ENCODE measurements around the gene EEPD1. TPM values are rescaled to one million over a fixed set of nuclear protein-coding genes. Genes with fewer than 3 reads are reported as not detected.

EEPD1 gene
- total and polyA plus RNA-seq, 8 donors, result 7.1 to 60.5 (median 10.0) TPM

GRCh38 chr7:36272211-36272566 is 119.1 kb downstream of the EEPD1 start:
- intact Hi-C loops (cut with DNase I), result no loop called here
- ATAC-seq (no peak), FAIRE-seq (no peak), DNase-seq (no peak)
- Histone ChIP-seq H3K27me3 (no peaks in the 10 kb centered on the region), H3K4me3 (no peak overlapping the region), H3K9me3 (no peaks in the 10 kb centered on the region), H3K27ac (peak overlapping the region in 3 of 4 donors; percentile 73 to 84 (median 74)), H3K36me3 (no peaks in the 10 kb centered on the region), H3K4me1 (peaks cover 0 to 21% (median 16%) of the 10 kb centered on the region in 3 donors)
- WGBS, 2 donors, result 92 to 93% methylated on average over 2 of the region's 2 CpGs
- TF ChIP-seq, protein P1, sequence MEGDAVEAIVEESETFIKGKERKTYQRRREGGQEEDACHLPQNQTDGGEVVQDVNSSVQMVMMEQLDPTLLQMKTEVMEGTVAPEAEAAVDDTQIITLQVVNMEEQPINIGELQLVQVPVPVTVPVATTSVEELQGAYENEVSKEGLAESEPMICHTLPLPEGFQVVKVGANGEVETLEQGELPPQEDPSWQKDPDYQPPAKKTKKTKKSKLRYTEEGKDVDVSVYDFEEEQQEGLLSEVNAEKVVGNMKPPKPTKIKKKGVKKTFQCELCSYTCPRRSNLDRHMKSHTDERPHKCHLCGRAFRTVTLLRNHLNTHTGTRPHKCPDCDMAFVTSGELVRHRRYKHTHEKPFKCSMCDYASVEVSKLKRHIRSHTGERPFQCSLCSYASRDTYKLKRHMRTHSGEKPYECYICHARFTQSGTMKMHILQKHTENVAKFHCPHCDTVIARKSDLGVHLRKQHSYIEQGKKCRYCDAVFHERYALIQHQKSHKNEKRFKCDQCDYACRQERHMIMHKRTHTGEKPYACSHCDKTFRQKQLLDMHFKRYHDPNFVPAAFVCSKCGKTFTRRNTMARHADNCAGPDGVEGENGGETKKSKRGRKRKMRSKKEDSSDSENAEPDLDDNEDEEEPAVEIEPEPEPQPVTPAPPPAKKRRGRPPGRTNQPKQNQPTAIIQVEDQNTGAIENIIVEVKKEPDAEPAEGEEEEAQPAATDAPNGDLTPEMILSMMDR (IDR thresholded peaks at IDR 0.05), result no peak

- Histone ChIP-seq H3K27me3 (no peaks in the 10 kb centered on the region), H3K4me3 (no peak overlapping the region), H3K27ac (peak overlapping the region; percentile 68 to 84 (median 74)), H3K9me3 (no peaks in the 10 kb centered on the region), H3K36me3 (no peaks in the 10 kb centered on the region), H3K4me1 (peaks cover 0 to 21% (median 17%) of the 10 kb centered on the region in 3 donors)
- DNase-seq (peak in 3 of 6 donors; percentile 66 to 78 (median 74)), FAIRE-seq (no peak), ATAC-seq (peak; percentile 79 to 92 (median 92))
- intact Hi-C loops (cut with DNase I), result no loop called here
- 31 to 37% methylated on average over 15 of the region's 15 CpGs for WGBS, 2 donors
- TF ChIP-seq, protein P1 (IDR thresholded peaks at IDR 0.05), result no peak
Measured at GRCh38 chr7:36272567-36273269, 119.7 kb downstream of the EEPD1 start.

- intact Hi-C loops (cut with DNase I), result no loop called here
- H3K27me3 ChIP-seq, result no peaks in the 10 kb centered on the region
- ATAC-seq (no peak), FAIRE-seq (no peak), DNase-seq (no peak)
- peaks cover 0 to 21% (median 17%) of the 10 kb centered on the region in 3 donors for H3K4me1 ChIP-seq
- 57 to 59% methylated on average over 4 of the region's 4 CpGs for WGBS, 2 donors
- H3K27ac ChIP-seq, result peak overlapping the region; percentile 68 to 84 (median 74)
- no peaks in the 10 kb centered on the region for H3K36me3 ChIP-seq
- TF ChIP-seq, protein P1 (IDR thresholded peaks at IDR 0.05), result no peak
- no peak overlapping the region for H3K4me3 ChIP-seq
- no peaks in the 10 kb centered on the region for H3K9me3 ChIP-seq
Measured at GRCh38 chr7:36273836-36274235, 120.8 kb downstream of the EEPD1 start.

GRCh38 chr7:36275735-36276284 is 122.8 kb downstream of the EEPD1 start:
- ATAC-seq (no peak), DNase-seq (no peak), FAIRE-seq (no peak)
- WGBS, 2 donors, result 77 to 86% methylated on average over 8 of the region's 8 CpGs
- TF ChIP-seq, protein P1 (IDR thresholded peaks at IDR 0.05), result no peak
- Histone ChIP-seq H3K4me3 (no peak overlapping the region), H3K27me3 (no peaks in the 10 kb centered on the region), H3K4me1 (peaks cover 3 to 28% (median 17%) of the 10 kb centered on the region in 3 donors), H3K36me3 (no peaks in the 10 kb centered on the region), H3K9me3 (no peaks in the 10 kb centered on the region), H3K27ac (peak overlapping the region in 2 of 4 donors; percentile 23 to 74)
- intact Hi-C loops (cut with DNase I), result no loop called here
